Hematopoietic multipotent progenitor cell (in vitro differentiated cells): ENCODE data around the gene AQP11. TPM values are rescaled to one million over a fixed set of nuclear protein-coding genes. Genes with fewer than 3 reads are reported as not detected.
"Not testable (repeated sequence)": the region's sequence is repeated elsewhere in the genome, so short reads cannot be mapped to it uniquely, and the experiment has no call there.

Experiments used
- DNase-seq, 3 donors: peaks; one replicate each; pipeline ENCODE4 v3.0.0-alpha.2; 2011 to 2015; ENCODE audit warnings: low read depth in 2 of 3, low spot score in 2 of 3
- total RNA-seq: library from RNA; depleted of rRNA; stranded (reverse); fragments of >200 nt; gene quantifications from one replicate; pipeline ENCODE4 v1.2.3, GENCODE V29; 2012

AQP11 gene
- total RNA-seq, 1 donor, result 0.27 TPM

DNA sequence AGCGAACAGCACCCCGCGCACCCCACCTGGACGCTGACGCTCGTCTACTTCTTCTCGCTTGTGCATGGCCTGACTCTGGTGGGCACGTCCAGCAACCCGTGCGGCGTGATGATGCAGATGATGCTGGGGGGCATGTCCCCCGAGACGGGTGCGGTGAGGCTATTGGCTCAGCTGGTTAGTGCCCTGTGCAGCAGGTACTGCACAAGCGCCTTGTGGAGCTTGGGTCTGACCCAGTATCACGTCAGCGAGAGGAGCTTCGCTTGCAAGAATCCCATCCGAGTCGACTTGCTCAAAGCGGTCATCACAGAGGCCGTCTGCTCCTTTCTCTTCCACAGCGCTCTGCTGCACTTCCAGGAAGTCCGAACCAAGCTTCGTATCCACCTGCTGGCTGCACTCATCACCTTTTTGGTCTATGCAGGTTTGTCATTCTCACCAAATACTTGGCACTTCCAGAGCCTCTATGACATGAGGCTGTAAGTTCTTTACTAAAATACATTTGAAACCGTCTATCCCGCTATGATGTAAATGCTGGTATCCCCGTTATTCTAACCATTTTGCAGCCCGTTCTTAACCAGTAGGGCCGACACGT, 535 bp downstream of the AQP11 start:
- peak in 2 of 3 donors; percentile 14 to 20 for DNase-seq

DNA sequence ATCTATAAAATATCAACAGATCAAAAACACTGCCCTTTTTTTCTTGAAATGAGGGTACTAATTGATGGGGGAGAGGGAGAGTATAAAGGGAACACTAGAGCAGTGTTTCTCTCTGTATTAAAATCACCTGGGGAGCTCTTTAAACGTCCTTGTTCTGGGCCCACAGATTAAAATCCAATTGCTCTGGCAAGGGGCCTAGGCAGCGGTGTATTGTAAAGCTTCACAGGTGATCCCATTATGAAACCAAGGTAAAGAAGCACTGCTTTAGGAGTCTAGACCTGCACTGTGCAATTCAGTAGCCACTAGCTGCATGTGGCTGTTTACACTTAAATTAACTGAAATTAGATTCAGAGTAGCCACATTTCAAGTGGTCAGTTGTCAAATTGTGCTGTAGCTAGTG, 3.0 kb downstream of the AQP11 start:
- no peak for DNase-seq

DNA sequence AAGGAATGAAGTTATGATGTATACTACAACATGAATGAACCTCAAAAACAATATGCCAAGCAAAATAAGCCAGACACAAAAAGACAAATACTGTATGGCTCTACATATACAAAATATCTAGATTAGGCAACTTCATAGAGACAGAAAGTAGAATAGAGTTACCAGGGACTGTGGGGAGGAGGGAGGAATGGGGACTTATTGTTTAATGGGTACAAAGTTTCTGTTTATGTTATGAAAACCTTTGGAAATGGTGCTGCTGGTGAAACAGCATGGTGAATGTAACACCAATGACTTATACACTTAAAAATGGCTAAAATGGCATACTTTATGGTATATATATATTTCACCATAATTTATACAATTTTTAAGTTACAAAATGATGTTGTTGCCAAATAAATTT, 4.1 kb downstream of the AQP11 start:
- DNase-seq, result no peak

DNA sequence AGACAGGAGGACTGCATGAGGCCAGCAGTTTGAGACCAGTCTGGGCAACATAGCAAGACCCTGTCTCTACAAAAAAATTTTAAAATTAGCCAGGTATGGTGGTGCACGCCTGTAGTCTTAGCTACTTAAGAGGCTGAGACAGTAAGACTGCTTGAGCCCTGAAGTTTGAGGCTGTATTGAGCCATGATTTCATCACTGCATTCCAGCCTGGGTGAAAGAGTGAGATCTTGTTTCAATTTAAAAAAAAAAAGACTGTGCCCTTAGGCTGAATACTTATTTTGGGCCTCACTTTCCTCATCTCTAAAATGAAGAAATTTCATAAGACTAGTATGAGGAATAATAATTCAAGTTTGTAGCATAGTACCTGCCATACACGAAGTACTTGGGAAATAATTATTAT, 6.9 kb downstream of the AQP11 start:
- no peak for DNase-seq

DNA sequence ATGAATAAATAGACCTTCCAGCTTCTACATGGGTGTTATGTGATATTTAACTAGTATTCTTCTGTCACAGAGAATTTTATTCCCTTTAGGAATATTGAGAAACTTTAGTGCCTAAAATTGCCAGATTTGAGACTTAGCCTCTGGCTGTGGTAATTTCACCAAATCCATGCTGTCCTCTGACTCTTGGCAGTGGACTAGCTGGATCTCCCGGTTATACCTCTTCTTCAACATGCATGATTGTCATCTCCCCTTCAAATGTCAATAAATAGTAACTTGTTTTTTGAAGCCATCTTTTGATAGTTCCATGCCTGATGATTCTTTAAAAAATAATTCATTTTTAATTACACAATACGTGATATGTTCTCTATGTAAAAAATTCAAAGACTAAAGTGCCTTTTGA, 8.4 kb downstream of the AQP11 start:
- no peak for DNase-seq

DNA sequence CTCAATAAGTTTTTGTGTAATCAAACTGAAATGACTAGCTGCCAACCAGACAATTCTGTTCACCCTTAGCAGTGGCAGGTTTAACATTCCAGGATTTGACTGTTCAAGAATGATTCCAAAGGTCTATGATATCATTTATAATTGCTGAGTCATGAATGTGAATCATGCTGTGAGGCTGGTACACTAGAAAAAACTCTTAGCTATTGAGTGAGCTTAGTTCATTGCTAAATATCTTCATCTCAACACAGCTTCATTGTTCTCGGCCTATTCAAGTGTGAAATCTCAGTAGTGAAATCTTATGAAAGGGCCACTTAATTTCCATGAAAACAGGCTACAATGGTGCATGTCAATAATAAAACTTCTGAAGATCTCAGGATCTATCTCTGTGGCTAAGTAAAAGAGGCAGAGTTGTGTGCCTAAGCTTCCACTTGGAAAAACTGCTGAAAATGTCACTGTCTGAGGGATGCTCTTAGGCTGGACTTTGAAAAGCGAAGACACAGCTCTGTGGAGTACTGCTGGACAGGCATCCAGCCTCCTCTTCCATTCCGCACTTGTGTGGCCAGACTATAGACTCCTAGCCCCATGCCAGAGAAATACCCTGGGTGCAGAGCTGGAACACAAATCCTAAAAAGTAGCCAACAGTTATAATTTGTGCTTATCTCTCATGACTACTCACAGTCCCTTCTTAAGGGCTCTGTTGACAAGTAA, 12.8 kb downstream of the AQP11 start:
- no peak for DNase-seq

DNA sequence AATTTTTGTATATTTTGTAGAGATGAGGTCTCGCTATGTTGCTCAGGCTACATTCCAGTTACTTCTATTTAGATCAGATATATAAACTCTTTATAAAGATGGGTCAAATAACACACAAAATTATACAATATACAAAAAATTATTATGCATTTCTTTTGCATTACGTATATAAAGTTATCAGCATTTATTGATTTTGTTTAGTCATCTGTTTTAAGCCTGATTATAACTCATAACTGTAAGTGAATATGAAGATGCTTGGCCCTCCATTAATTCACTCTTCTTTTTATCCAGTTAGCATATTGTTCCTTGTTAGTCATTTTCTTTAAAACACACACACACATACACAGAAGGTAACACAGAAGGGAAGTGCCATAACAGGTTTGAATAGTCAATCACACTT, 14.5 kb downstream of the AQP11 start:
- DNase-seq, result no peak

DNA sequence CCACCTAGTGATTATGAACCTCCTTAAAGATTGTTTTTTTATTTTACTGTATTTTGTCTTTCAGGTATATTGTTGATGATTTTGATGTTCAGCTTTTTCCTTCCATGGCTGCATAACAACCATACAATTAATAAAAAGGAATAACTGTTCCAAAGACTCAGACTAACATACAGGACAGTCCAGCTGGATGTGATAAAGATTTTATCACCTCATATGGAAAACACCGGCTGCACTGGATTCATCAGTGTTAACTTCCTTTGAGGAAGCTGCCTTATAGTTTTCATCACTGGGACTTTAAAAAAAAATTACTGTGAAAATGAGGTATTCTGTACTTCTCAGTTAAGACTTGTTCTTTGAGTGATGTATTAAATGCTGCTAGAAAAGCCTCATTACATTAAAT, 19.5 kb downstream of the AQP11 start:
- no peak for DNase-seq

DNA sequence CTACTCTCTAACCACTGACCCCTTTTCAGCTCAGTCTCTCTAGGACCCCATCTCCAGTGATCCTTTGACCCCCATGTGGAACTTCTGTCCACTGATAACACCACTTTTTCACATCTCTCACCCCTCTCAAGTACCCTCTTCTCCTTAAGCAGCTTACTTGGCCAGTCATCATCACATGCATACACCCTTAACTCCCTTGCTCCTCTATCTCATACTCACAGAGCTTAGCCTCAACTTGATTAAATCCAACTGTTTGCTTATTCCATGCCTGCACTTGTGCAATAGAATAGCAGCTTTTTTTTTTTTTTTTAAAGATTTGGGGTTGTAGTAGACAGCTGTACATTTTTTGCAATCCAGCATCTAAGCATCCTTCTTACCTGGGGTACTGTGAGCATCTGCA, 22.2 kb downstream of the AQP11 start:
- DNase-seq, result no peak

DNA sequence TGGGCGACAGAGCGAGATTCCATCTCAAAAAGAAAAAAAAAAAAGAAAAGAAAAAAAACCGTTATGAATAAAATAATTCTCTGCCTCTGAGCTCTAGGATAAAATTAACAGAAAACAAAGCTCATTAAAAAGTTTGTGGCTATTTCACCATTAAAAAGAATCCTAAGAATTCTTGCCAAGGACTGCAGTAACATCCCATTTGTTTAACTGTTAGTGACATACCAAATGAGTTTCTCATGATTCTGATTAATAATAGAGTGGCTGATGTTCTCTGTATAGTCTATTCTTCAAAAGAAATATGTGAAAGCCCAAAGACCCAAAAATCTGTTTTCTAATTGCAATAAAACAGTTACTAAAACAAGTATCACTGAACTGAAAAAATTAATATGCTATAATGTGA, 28.1 kb downstream of the AQP11 start:
- DNase-seq, result no peak

DNA sequence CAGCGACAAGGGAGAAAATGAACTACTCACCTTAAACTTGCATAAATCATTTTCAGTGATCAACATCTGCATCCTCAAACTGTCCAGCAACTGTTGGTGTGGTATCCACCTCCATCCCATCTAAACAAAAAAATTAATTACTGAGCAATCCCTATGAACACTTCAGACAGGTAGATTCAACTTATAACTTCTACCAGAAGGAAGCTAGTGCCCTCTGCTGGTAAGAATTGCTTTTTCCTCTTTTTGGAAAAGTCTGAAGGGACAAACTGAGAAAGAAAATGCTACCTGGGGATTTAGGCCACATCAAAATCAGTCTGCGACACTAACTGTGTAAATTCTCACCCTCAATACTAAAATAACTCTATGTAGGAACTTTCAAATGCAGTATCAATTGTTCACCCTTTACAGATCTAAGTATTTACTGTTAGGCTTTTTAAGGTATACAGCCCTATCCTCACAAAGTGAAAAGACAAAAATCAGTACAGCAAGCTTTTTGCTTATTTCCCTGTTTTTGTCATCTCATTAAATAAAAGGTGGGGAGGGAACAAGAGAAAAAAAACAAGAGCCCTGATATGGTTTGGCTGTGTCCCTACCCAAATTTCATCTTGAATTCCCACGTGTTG, 29.9 kb downstream of the AQP11 start:
- peak in 2 of 3 donors; percentile 40 to 62 for DNase-seq

DNA sequence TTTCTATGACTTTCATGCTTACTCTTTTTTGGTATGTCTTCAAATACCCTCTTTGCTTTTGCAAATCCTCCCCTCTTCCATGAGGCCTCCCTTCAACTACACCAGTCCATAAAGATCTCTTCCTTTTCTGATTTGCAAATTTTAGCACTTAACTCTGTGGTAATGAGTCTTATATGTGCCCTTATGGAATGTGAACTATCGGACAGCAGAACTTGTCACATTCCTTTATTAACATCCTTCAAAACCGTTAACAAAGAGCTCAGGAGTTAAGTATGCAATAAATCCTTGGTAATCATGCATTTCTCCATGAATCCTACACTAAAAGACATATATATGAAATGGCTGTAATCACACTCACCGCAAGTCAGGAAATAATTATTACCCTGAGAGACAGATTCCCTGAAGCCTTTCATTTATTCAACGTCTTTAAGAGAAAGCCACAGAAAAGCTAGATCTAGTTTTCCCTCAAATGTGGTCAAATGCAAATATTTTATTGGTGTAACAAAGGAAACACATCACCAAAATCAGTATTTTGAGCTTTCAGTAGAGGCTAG, 40.5 kb downstream of the AQP11 start:
- DNase-seq, result no peak

DNA sequence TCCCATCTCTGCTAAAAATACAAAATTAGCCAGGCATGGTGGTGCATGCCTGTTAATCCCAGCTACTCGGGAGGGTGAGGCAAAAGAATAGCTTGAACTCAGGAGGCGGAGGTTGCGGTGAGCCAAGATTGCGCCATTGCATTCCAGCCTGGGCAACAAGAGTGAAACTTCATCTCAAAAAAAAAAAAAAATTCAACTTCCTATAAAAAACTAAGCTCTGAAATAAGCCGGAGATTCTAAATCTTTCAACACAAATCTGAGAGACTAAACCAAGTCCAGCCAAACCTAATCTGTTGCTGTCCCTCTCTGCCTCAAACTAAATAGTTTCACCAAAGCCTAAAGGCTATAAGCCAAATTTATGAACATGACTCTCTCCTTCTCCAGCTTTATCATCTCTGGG, 44.2 kb downstream of the AQP11 start:
- not testable (repeated sequence) for DNase-seq

DNA sequence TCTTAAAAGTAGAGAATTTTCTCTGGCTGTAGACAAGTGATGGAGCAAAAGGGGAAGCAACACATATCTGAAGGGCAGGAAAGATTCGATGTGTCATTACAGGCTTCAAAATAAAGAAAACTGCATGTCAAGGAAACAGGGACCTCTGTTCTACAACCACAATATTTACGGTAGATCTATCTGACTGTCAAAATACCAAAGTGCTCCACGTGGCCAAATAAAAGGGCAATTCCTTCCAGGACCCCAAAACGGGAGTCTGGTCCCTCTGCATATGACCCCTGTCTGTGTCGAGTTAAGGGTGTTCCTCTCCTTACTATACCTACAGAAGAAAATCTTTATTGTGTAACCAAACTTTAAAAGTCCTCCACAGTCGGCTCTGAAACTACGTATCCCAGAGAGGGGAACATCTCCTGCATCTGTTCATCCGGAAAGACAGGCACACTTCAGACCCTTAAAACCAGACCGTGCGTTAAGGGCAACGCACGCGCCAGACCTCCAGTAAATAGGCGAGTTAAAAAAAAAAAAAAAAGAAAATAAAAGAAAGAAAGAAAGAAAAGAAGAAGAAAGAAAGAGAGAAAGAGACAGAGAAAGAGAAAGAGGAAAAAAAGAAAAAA, 47.1 kb downstream of the AQP11 start:
- peak in 2 of 3 donors; percentile 35 to 39 for DNase-seq

DNA sequence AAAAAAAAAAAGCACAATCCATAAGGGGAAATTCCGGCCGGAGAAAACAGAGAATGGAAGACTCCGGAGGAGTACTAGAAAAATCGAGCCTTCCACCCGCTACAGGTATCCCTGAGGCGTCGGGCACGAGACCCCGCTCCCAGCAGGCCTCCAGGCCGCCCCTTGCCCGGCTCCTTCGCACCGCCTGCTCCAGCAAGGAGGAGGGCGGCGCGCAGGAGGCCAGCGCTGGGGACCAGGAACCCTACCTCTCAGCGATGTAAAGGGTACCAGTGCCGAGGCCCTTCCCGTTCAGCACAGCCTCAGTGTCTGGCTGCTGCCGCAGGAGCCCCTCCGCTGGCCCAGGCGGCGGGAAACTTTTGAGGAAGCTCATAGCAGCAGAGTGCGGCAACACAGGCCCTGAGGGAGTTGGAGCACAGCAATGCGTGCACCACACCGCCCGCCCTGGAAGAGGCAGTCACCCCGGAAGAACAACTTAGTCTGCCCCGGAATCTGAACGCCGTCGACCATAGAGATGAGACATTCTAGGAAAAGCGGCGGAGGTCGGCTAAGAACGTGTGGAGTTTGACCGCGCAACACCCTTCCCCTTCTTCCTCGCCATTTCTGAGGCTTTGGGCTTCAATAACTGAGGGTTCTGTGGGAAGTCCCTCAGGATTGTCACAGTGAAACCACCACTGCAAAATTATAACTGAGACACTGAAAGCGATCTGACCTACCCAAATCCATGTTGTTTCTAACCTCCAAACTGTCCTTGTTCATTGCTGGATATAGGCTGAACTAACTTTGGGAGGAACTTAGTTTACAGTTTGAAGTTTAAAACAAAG, 47.8 kb downstream of the AQP11 start, which contains the start of gene CLNS1A:
TSS of gene CLNS1A (minus strand) at position 450 of the 821 bp plus-strand sequence. CDS start at position 370, 80 bp downstream.
- DNase-seq, result peak; percentile 35 to 93 (median 88)

DNA sequence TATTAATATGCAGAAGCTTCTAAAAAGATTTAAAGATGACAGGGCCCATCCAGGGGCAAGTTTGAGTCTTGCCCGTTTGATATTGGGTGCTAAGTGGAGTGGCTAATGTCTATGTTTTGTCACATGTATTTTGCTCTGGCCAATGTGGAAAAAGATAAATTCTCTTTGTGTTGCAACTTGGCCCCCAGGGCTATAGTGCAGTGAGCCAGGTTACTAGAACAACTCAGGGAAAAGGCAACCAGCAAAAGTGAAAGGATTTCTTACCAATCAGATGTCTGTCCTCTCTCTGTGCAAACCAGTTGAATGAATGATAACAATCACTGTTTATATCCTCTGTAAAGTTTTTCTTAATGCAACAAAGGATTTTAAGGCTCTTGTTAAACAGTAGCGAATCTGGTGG, 52.5 kb downstream of the AQP11 start:
- no peak for DNase-seq

DNA sequence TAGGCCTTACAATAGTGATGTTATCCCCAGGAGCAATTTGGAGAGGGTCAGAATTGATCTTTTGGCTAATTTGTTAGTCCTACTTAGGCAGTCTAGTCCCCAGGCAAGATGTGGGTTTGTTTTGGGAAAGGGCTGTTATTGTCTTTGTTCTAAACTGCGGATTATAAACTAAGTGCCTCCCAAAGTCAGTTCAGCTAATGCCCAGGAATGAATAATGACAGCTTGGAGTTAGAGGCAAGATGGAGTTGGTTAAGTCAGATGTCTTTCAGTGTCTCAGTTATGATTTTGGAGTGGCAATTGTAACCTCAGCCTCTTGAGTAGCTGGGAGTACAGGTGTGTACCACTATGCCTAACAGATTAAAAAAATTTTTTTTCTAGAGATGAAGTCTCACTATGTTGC, 55.1 kb downstream of the AQP11 start:
- no peak for DNase-seq

DNA sequence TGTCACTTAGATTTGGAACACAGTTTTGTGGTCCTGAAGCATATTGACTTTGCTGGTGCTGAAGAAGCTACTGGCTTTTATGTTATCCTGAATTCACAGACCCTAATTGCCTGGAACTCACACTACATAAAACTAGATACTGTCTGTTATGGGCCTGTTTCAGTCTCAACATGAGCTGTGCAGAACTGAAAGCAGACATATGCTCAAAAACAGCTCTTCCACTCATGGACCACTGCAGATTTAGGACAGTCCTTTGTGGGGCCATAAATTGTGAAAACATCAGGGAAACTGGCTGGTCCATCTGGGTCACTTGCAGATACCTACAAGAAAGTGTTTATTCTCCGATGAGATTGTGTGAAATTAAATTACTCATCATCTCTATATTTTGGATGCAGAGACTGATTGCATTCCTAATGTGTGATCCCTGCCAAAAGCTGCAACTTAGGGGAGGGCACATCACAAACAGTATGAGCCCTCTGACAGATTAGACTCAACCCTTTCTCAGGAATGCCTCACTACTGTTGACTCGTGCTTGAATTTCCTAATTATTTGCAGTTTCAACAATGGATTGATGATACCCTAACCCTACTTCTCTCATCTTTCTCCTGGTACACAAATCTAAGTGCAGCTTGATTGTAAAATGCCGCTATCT, 58.0 kb downstream of the AQP11 start:
- no peak for DNase-seq

DNA sequence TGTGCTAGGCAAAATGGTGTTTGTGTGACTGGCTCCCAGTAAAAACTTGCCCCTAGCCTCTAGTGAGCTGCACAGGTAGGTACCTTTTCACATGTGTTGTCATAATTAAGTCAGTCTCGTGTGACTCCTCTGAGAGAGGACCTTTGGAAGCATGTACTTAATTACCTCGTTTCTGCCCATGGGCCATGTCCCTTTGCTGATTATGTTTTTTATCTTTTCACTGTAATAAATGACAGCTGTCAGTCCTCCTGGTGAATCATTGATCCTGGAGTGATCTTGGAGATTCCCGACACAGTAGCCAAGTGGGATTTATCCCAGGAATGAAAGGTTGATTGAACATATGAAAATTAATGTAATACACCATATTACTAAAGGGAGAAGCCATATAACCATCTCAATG, 60.4 kb downstream of the AQP11 start:
- no peak for DNase-seq
